Endodermal cell (in vitro differentiated cells): ENCODE data around the gene TXLNG. TPM values are rescaled to one million over a fixed set of nuclear protein-coding genes. Genes with fewer than 3 reads are reported as not detected.

Experiments used
- DNase-seq: peaks from one replicate; pipeline ENCODE4 v3.0.0-alpha.2; 2017
- H3K27ac ChIP-seq: 2 replicates; pipeline ENCODE4 v1.5.1; 2013; ENCODE audit warnings: mild to moderate bottlenecking, low read depth, low read length, moderate library complexity
- H3K27me3 ChIP-seq: 2 replicates; pipeline ENCODE4 v1.6.1; 2013; ENCODE audit warnings: mild to moderate bottlenecking, low read length, moderate library complexity; ENCODE audit not compliant: insufficient read depth, control insufficient read depth, poor library complexity, severe bottlenecking
- H3K36me3 ChIP-seq: 2 replicates; pipeline ENCODE4 v1.7.0; 2013; ENCODE audit warnings: mild to moderate bottlenecking, low read length, moderate library complexity; ENCODE audit not compliant: control insufficient read depth, insufficient read depth
- H3K4me1 ChIP-seq: one replicate; pipeline ENCODE4 v1.7.0; 2013; ENCODE audit warnings: low read length; ENCODE audit not compliant: control insufficient read depth, insufficient read depth
- H3K4me3 ChIP-seq: 2 replicates; pipeline ENCODE4 v1.5.1; 2013; ENCODE audit warnings: mild to moderate bottlenecking, low read length, moderate library complexity
- H3K9ac ChIP-seq: 2 replicates; pipeline ENCODE4 v1.6.1; 2013; ENCODE audit warnings: mild to moderate bottlenecking, low read length, moderate library complexity; ENCODE audit not compliant: poor library complexity, severe bottlenecking; ENCODE audit errors: extremely low read depth
- H3K9me3 ChIP-seq: 2 replicates; pipeline ENCODE4 v1.6.1; 2013; ENCODE audit warnings: mild to moderate bottlenecking, low read length, moderate library complexity; ENCODE audit not compliant: control insufficient read depth
- H3K27ac Mint-ChIP-seq: 2 replicates; pipeline ENCODE4 v1.8.0; 2020; ENCODE audit warnings: mixed read lengths
- H3K27me3 Mint-ChIP-seq: 2 replicates; pipeline ENCODE4 v1.8.0; 2021; ENCODE audit warnings: mild to moderate bottlenecking, mixed read lengths; ENCODE audit not compliant: insufficient read depth
- H3K36me3 Mint-ChIP-seq: 2 replicates; pipeline ENCODE4 v1.8.0; 2020; ENCODE audit warnings: low read depth, mixed read lengths
- H3K4me1 Mint-ChIP-seq: 2 replicates; pipeline ENCODE4 v1.8.0; 2020; ENCODE audit warnings: mixed read lengths
- H3K4me3 Mint-ChIP-seq: 2 replicates; pipeline ENCODE4 v1.8.0; 2020; ENCODE audit warnings: mild to moderate bottlenecking, moderate library complexity, mixed read lengths
- H3K9me3 Mint-ChIP-seq: 2 replicates; pipeline ENCODE4 v1.8.0; 2020; ENCODE audit warnings: mild to moderate bottlenecking, mixed read lengths
- CTCF ChIP-seq: fragments of 200-600 bp; sonication (generic); conservative IDR thresholded peaks from 2 replicates; pipeline ENCODE4 v1.5.0; 2021; ENCODE audit warnings: antibody characterized with exemption, mild to moderate bottlenecking
- WGBS, 2 experiments: methylation state at CpG; one replicate each; pipeline versions ENCODE4 v1.1.5 to v1.1.7; 2013; ENCODE audit warnings: missing lambda C conversion rate in 2 of 2, mixed read lengths in 1 of 2; ENCODE audit not compliant: insufficient coverage in 1 of 2, insufficient read length in 1 of 2; 5-methylcytosine and 5-hydroxymethylcytosine counted together
- total RNA-seq, 2 donors: library from RNA; stranded (reverse); fragmentation: NEBNext Ultra II Directional in 1 of 2; extraction: Animal tissue kit (Norgen Biotek cat#: 25700) in 1 of 2; gene quantifications; 2 replicates in 1 of 2; 3 replicates in 1 of 2; pipeline ENCODE4 v1.2.1, GENCODE V29; 2021

The TXLNG gene
- total RNA-seq, 2 donors from 2014 or later: 13.8 to 31.0 TPM

- no peak for TF ChIP-seq CTCF
- H3K27ac Mint-ChIP-seq: peak overlapping the region; percentile 91
- 90 to 91% methylated on average over 4 to 11 of the region's 11 CpGs for WGBS, 2 experiments
- no peaks in the 10 kb centered on the region for H3K27me3 Mint-ChIP-seq
- Histone ChIP-seq H3K4me1 (peaks cover 5% of the 10 kb centered on the region), H3K27ac (no peak overlapping the region), H3K27me3 (no peaks in the 10 kb centered on the region), H3K9ac (no peak overlapping the region), H3K36me3 (peaks cover 30% of the 10 kb centered on the region), H3K9me3 (no peaks in the 10 kb centered on the region), H3K4me3 (no peak overlapping the region)
- H3K4me3 Mint-ChIP-seq: no peak overlapping the region
- no peaks in the 10 kb centered on the region for H3K9me3 Mint-ChIP-seq
- DNase-seq: no peak
- peaks cover 28% of the 10 kb centered on the region for H3K4me1 Mint-ChIP-seq
- H3K36me3 Mint-ChIP-seq: peaks cover 78% of the 10 kb centered on the region
Measured at GRCh38 chrX:16838202-16839066, 52.2 kb downstream of the TXLNG start.

- H3K4me3 Mint-ChIP-seq: no peak overlapping the region
- no peaks in the 10 kb centered on the region for H3K27me3 Mint-ChIP-seq
- Histone ChIP-seq H3K27me3 (no peaks in the 10 kb centered on the region), H3K36me3 (peaks cover 31% of the 10 kb centered on the region), H3K27ac (no peak overlapping the region), H3K4me3 (no peak overlapping the region), H3K9ac (no peak overlapping the region), H3K4me1 (peaks cover 5% of the 10 kb centered on the region), H3K9me3 (no peaks in the 10 kb centered on the region)
- H3K27ac Mint-ChIP-seq: peak overlapping the region; percentile 91
- H3K36me3 Mint-ChIP-seq: peaks cover 78% of the 10 kb centered on the region
- 76 to 90% methylated on average over 2 to 4 of the region's 5 CpGs for WGBS, 2 experiments
- DNase-seq: no peak
- no peak for TF ChIP-seq CTCF
- no peaks in the 10 kb centered on the region for H3K9me3 Mint-ChIP-seq
- peaks cover 28% of the 10 kb centered on the region for H3K4me1 Mint-ChIP-seq
Measured at GRCh38 chrX:16839219-16839851, 53.1 kb downstream of the TXLNG start.

- no peaks in the 10 kb centered on the region for H3K9me3 ChIP-seq
- DNase-seq: peak; percentile 80
- no peaks in the 10 kb centered on the region for H3K27me3 ChIP-seq
- Mint-ChIP-seq H3K9me3 (no peaks in the 10 kb centered on the region), H3K36me3 (peaks cover 82% of the 10 kb centered on the region), H3K4me3 (no peak overlapping the region), H3K27ac (peak overlapping the region; percentile 91), H3K27me3 (no peaks in the 10 kb centered on the region), H3K4me1 (peaks cover 28% of the 10 kb centered on the region)
- H3K4me3 ChIP-seq: no peak overlapping the region
- H3K9ac ChIP-seq: no peak overlapping the region
- peaks cover 5% of the 10 kb centered on the region for H3K4me1 ChIP-seq
- H3K27ac ChIP-seq: no peak overlapping the region
- peaks cover 38% of the 10 kb centered on the region for H3K36me3 ChIP-seq
- WGBS, 2 experiments: 87 to 94% methylated on average over 2 to 13 of the region's 14 CpGs
- TF ChIP-seq CTCF: no peak
Measured at GRCh38 chrX:16839852-16840460, 53.7 kb downstream of the TXLNG start.
